Activated CD8-positive, alpha-beta memory T cell treated with anti-CD3 and anti-CD28 coated beads for 48 hours (primary cell): ENCODE measurements around the gene ZNF831.

Experiments
- DNase-seq, 3 experiments: peaks; one replicate each; pipeline ENCODE4 v3.0.0-alpha.2; 2020; ENCODE audit warnings: low read depth in 2 of 3, low spot score in 2 of 3

ZNF831 gene

DNA sequence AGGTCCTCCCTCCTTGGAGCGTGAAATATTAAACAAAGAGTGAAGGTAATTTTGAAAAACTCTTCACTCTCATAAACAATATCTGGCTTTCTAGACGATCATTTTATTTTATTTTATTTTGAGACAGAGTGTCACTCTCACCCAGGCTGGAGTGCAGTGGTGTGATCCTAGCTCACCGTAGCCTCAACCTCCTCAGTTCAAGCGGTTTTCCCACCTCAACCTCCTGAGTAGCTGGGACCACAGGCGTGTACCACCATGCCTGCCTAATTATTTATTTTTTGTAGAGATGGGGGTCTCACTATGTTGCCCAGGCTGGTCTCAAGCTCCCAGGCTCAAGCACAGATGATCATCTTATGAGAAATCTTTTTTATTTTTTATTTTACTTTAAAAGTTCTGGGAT is 16.4 kb downstream of the ZNF831 start:
- DNase-seq: no peak

GRCh38 chr20:59181936-59182335 is 18.3 kb downstream of the ZNF831 start:
- no peak for DNase-seq

DNA sequence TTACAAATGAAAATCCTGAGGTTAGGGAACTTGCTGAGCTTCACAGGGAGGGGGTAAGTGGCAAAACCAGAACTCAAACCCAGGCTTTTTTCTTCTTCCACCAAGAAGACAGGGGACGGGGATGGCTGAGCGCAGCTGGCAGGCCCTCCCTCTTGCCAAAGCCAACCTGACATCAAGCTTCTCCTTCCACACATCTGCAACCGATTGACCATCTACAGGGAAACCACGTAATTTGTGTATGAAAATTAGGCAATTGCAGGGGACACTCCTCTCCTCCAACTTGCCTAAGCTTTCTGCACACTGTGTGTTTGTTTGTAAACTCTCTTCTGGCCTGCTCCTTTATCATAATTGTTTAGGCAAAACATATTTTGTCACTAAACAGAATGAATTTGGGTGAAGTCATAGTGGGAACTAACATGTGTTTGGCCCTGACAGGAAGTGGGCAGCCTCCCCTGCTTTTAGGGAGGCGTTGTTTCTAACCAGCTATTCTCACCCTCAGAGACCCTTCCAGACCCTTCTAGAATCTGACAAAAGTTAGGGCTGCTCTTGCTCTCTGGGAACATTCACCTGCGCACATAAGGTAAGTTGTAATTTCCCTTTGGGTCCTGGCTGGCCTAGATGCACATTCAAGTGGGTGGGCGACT is 18.9 kb downstream of the ZNF831 start:
- DNase-seq: no peak

GRCh38 chr20:59183751-59184150 is 20.1 kb downstream of the ZNF831 start:
- no peak for DNase-seq

DNA sequence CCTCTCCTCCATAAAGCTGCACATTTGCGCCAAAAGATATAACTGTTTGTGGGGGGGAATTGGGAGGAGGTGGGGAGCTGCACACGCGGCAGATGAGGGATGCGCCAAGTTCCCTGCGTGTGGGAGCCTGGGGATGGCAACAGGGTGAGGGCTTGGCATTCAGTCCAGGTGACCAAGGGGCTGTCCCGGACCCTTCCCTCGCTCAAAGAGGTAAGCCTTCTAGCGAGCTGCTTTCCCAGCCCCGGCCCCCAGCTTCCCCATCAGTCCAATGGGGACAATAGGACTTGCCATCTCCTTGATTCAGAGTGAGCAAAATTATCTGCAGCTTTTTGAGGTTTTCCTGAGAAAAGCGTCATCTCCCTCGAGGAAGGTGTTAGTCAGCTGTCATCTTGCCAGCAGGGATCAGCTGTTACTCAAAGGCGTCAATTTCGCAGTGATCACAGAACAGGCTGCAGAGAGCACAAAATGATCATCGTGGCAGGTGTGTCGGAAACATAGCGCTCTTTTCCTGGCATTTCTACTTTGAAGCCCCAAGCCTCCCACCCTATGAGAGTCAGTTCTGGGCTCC is 21.3 kb downstream of the ZNF831 start:
- no peak for DNase-seq

DNA sequence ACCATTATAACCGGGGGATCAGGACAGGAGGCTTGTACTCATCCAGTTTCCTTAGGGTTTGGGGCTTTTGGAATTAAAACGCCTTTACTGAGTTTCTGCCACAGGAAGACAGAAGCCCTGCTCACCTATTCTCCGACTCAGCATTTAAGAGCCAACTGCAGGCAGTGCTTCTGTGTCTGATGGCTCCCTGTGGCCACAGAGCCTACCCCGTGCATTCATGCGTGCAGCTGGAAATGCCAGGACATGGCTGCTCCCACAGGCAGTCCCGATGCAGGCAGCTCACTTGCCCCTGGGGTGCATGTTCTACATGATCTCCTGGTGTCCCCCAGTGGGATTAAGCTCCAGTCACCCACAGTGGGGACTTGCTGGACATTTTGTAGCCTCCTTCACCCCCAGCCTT is 22.2 kb downstream of the ZNF831 start:
- DNase-seq: no peak

GRCh38 chr20:59190466-59190865 is 26.8 kb downstream of the ZNF831 start:
- DNase-seq: no peak

- DNase-seq: no peak
These were observed 27.6 kb downstream of the ZNF831 start for GRCh38 chr20:59191036-59191755.

GRCh38 chr20:59191756-59192532 is 28.3 kb downstream of the ZNF831 start:
- DNase-seq: no peak

GRCh38 chr20:59192533-59192896 is 28.9 kb downstream of the ZNF831 start:
- no peak for DNase-seq

GRCh38 chr20:59193325-59193724 is 29.7 kb downstream of the ZNF831 start:
- no peak for DNase-seq

GRCh38 chr20:59194023-59194935 is 30.7 kb downstream of the ZNF831 start:
- DNase-seq: no peak

DNA sequence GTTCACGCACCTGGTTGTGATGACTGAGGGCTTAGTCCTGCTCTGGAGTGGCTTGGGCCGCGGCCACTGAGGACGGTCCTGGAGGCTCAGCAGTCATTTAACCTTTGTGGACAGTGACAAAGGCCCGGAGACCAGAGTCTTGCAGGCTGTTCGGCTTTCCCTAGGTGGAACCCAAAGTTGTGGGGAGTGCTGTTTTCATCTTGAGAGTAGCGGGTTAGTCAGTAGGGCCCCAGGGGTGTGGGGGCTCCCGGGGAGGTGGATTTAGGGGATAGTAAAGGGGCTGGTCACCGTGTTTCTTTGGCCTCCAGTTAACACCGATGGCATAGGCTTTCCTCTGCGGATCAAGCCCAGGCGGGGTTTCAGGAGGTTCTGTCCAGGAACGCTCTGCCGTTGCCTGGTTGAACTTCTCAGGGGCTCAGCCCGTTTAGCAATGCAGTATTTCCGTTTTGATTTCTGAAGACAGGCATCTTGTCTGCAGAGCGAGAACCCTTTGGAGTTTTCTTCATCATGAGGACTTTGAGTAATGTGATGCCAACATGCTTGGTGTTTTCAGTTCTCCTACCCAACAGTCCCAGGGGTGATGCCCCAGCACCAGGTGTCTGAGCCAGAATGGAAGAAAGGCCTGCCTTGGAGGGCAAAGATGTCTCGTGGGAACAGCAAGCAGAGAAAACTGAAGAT is 31.8 kb downstream of the ZNF831 start:
- DNase-seq: no peak

- no peak for DNase-seq
These were observed 40.7 kb downstream of the ZNF831 start for GRCh38 chr20:59204165-59204894.

- DNase-seq: no peak
These were observed 41.4 kb downstream of the ZNF831 start for GRCh38 chr20:59205044-59205443.

DNA sequence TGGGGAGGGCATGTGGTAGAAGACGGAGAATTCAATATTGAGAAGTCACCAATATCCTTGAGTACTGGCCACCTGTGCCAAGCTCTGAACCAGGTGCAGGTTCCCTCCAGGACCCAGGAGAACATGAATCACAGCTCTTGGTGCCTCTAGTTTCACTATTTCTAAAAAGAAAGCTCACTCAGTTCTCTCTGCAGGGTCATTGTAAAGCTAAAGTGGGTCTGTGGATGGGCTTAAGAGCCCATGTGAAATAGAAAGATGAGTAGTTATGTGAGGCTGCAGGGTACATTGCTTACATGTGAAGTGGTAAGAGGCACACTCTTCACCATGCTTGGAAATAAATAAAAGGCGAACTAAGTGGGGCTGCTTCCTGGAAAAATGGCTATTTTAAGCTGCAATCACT is 43.6 kb downstream of the ZNF831 start:
- DNase-seq: no peak

DNA sequence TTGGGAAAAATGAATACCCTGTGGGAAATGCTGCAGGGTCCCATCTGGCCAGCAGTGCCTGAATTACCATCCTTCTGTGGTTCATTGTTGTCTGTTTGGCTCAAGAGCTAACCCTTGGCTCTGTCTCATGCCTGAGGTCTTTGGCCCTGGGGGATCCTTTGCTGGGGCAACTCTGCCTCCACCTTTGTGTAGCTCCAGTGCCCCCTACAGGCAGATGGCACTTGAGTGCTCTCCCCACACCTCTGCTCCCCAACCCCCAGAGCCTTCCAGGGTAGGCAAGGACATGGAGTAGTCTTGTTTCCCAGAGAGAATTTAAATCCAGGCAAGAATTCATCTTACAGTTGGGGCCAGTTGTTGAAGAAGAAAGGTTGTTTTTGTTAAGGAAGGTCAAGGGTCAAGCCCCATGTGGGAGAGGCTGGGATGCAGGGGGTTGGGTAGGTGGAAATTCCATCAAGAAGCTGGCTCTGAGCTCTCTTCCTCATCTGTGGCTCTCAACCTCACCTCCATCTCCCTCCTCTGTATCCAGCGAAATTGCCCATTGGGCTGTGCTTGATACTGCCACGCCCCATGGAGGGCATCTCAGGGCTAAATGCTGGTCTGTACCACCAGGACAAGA is 44.2 kb downstream of the ZNF831 start:
- peak; percentile 41 to 61 (median 55) for DNase-seq

DNA sequence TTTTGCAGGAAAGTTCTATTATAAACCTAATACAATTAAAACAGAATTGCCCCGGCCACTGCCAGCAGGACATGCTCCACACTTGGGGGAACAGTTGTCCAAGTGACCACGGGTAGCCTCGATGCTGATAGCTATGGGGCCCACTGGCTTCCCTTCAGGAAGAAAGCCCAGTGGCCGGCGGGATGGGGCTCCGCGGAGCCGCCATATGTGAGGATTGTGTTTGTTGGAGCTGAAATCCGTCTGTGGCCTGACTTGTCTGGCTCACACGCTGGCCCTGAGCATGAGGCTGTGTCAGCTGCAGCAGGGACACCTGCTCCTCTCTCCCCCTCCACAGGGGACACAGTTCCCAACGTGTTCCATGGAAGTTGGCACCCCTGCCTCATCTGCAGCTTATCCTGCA is 46.6 kb downstream of the ZNF831 start:
- no peak for DNase-seq

DNA sequence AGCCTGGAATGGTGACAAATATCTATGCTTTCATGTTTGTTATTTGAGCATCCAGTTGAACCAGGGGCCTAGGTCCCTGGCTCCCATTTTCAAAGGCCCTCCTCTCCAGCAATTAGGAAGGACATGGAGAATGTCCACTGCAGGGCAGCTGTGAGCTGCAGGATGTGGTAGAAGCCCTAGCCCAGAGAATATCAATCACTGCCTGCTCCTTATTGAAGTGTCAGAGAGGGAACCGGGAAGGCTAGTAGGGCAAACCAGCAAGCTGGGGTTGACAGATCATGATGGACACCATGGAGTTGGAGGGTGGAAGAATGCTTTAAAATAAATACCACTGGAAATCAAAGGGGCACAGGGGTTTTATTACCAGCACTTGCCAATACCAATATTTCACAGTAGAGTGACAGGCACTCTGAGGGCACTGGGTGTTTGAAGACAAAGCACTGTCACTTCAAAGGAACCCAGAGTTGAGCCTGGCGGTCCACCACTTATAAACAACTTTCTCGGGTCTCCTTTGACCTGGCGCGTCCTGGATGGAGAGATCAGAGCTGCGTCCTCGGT is 47.7 kb downstream of the ZNF831 start:
- no peak for DNase-seq
